SU-DHL-6 (cell line): ENCODE data around the gene UBR3.

ENCODE experiments used
- CTCF ChIP-seq: fragments of 200-600 bp; sonication (generic); IDR thresholded peaks from one replicate; pipeline ENCODE4 v1.5.1; 2017; ENCODE audit warnings: antibody characterized with exemption, mild to moderate bottlenecking, low read length, moderate library complexity; ENCODE audit not compliant: insufficient read depth, poor library complexity, severe bottlenecking
- EZH2phosphoT487 ChIP-seq: fragments of 200-600 bp; sonication (generic), shearing (Covaris generic); conservative IDR thresholded peaks from 2 replicates; pipeline ENCODE4 v1.6.1; 2018; ENCODE audit warnings: mild to moderate bottlenecking, antibody characterized with exemption, low read length, moderate library complexity, mixed read lengths

- TF ChIP-seq CTCF = no peak
- no peak for TF ChIP-seq EZH2phosphoT487
Observed at GRCh38 chr2:170026361-170026760, 199.1 kb downstream of the UBR3 start.
